Hepatocyte (in vitro differentiated cells): ENCODE data around the gene MTMR8. TPM values are rescaled to one million over a fixed set of nuclear protein-coding genes. Genes with fewer than 3 reads are reported as not detected.

Experiments used
- DNase-seq: peaks from one replicate; pipeline ENCODE4 v3.0.0-alpha.2; 2016; ENCODE audit warnings: low spot score
- H2AFZ ChIP-seq: fragments of 200-600 bp; sonication (generic); 2 replicates; pipeline ENCODE4 v1.6.0; 2016; ENCODE audit warnings: antibody characterized with exemption, mild to moderate bottlenecking
- H3K27ac ChIP-seq: fragments of 200-600 bp; sonication (generic); 2 replicates; pipeline ENCODE4 v1.5.1; 2016; ENCODE audit warnings: mild to moderate bottlenecking
- H3K27me3 ChIP-seq: fragments of 200-600 bp; sonication (generic); 2 replicates; pipeline ENCODE4 v1.6.1; 2016
- H3K36me3 ChIP-seq: fragments of 200-600 bp; sonication (generic); replicated peaks from 2 replicates; pipeline ENCODE4 v1.5.1; 2016; ENCODE audit warnings: low read depth; ENCODE audit not compliant: insufficient read depth
- H3K4me1 ChIP-seq: fragments of 200-600 bp; sonication (generic); 2 replicates; pipeline ENCODE4 v1.5.1; 2016; ENCODE audit warnings: mild to moderate bottlenecking, moderate library complexity; ENCODE audit not compliant: insufficient read depth
- H3K4me2 ChIP-seq: fragments of 200-600 bp; sonication (generic); 2 replicates; pipeline ENCODE4 v1.6.0; 2016
- H3K4me3 ChIP-seq: fragments of 200-600 bp; sonication (generic); 2 replicates; pipeline ENCODE4 v1.5.1; 2016; ENCODE audit warnings: mild to moderate bottlenecking
- H3K79me2 ChIP-seq: fragments of 200-600 bp; sonication (generic); 2 replicates; pipeline ENCODE4 v1.6.0; 2017; ENCODE audit warnings: mild to moderate bottlenecking
- H3K9me2 ChIP-seq: fragments of 200-600 bp; sonication (generic); replicated peaks from 2 replicates; pipeline ENCODE4 v1.6.0; 2017; ENCODE audit warnings: mild to moderate bottlenecking; ENCODE audit not compliant: insufficient read depth
- H3K9me3 ChIP-seq: fragments of 200-600 bp; sonication (generic); 2 replicates; pipeline ENCODE4 v1.5.1; 2016; ENCODE audit warnings: low read depth, mild to moderate bottlenecking
- H4K20me1 ChIP-seq: fragments of 200-600 bp; sonication (generic); 2 replicates; pipeline ENCODE4 v1.6.0; 2016; ENCODE audit warnings: mild to moderate bottlenecking; ENCODE audit not compliant: insufficient read depth, poor library complexity, severe bottlenecking
- EZH2 ChIP-seq: fragments of 200-600 bp; sonication (generic); IDR thresholded peaks from 2 replicates; pipeline ENCODE4 v1.6.1; 2016; ENCODE audit warnings: antibody characterized with exemption, mild to moderate bottlenecking, borderline replicate concordance
- EZH2phosphoT487 ChIP-seq: fragments of 200-600 bp; sonication (generic); IDR thresholded peaks from one replicate; pipeline ENCODE4 v1.6.1; 2018; ENCODE audit warnings: antibody characterized with exemption, mild to moderate bottlenecking, low read depth, moderate library complexity; ENCODE audit not compliant: unreplicated experiment, severe bottlenecking
- WGBS: methylation state at CpG from one replicate; pipeline ENCODE4 v1.1.6; 2016; ENCODE audit warnings: low lambda C conversion rate; ENCODE audit errors: missing lambda C conversion rate; 5-methylcytosine and 5-hydroxymethylcytosine counted together
- polyA plus RNA-seq: library from polyadenylated mRNA; unstranded; fragments of >200 nt; fragmentation: Nextera tagmentation; extraction: Ambion mirVana; gene quantifications from 2 replicates; pipeline ENCODE4 v1.2.1, GENCODE V29; 2016
- total RNA-seq: library from RNA; depleted of rRNA; stranded (reverse); fragments of >200 nt; gene quantifications from 2 replicates; pipeline ENCODE4 v1.2.3, GENCODE V29; 2014
- TF ChIP-seq, protein P1 (sequence below): fragments of 200-600 bp; sonication (generic); IDR thresholded peaks from 2 replicates; pipeline ENCODE4 v1.5.1; 2016; ENCODE audit warnings: antibody characterized with exemption, mild to moderate bottlenecking; ENCODE audit not compliant: poor library complexity

MTMR8 gene
- total and polyA plus RNA-seq, 2 experiments from 2014 or later, result 1.8 to 1.9 TPM

DNA sequence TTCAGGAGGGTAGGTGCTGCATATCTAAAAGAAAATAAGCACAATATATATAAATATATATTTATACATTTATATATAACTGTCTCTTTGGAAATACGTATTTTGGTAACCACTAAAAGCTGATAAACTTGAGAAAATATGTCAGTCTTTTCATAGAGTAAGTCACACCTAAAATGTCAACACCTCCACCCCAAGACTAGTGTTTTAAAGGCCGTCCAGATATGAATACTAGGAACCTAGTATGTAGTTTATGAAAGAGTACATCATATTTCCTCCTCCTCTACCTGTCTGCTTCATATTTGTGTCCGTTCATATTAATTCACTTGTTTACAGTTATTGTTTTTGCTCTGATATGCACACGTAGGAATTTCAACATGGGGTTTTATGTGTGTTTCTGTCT, 45.2 kb downstream of the MTMR8 start:
- DNase-seq, result no peak

DNA sequence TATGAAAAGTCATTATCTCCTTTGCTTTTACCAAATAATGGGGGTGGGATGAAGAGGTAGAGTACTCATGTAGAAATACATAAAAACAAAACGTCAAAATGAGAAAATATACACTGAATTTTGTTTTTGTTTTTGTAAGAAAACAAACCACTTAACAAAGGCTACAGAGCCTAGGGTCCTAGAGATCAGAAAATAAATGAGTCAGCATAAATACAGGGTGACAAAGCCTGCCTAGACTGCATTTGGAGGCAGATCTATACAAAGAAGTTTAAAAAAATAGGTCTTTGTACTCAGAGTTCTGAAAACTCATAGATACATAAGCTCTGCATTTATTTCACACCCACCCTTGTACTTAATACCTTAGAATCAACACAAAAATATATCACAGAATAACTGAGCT, 52.4 kb downstream of the MTMR8 start:
- no peaks in the 10 kb centered on the region for H3K27me3 ChIP-seq
- no peaks in the 10 kb centered on the region for H3K9me2 ChIP-seq
- H4K20me1 ChIP-seq, result no peaks in the 10 kb centered on the region
- H3K4me1 ChIP-seq, result no peaks in the 10 kb centered on the region
- 50% methylated on average over 1 of the region's 1 CpG for WGBS
- no peak overlapping the region for H3K4me2 ChIP-seq
- H3K36me3 ChIP-seq, result no peaks in the 10 kb centered on the region
- no peak overlapping the region for H2AFZ ChIP-seq
- H3K4me3 ChIP-seq, result no peak overlapping the region
- H3K9me3 ChIP-seq, result no peaks in the 10 kb centered on the region
- no peak for DNase-seq
- TF ChIP-seq EZH2phosphoT487 (no peak), EZH2 (no peak)
- TF ChIP-seq, protein P1, sequence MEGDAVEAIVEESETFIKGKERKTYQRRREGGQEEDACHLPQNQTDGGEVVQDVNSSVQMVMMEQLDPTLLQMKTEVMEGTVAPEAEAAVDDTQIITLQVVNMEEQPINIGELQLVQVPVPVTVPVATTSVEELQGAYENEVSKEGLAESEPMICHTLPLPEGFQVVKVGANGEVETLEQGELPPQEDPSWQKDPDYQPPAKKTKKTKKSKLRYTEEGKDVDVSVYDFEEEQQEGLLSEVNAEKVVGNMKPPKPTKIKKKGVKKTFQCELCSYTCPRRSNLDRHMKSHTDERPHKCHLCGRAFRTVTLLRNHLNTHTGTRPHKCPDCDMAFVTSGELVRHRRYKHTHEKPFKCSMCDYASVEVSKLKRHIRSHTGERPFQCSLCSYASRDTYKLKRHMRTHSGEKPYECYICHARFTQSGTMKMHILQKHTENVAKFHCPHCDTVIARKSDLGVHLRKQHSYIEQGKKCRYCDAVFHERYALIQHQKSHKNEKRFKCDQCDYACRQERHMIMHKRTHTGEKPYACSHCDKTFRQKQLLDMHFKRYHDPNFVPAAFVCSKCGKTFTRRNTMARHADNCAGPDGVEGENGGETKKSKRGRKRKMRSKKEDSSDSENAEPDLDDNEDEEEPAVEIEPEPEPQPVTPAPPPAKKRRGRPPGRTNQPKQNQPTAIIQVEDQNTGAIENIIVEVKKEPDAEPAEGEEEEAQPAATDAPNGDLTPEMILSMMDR, result no peak
- H3K27ac ChIP-seq, result no peak overlapping the region
- no peaks in the 10 kb centered on the region for H3K79me2 ChIP-seq

More for the DNA sequence above, 45.2 kb downstream of the MTMR8 start:
- H4K20me1 ChIP-seq, result no peaks in the 10 kb centered on the region
- TF ChIP-seq, protein P1, result no peak
- TF ChIP-seq EZH2 (no peak), EZH2phosphoT487 (no peak)
- WGBS, result 44% methylated on average over 4 of the region's 4 CpGs
- no peaks in the 10 kb centered on the region for H3K36me3 ChIP-seq
- no peak overlapping the region for H3K27ac ChIP-seq
- H3K27me3 ChIP-seq, result no peaks in the 10 kb centered on the region
- no peaks in the 10 kb centered on the region for H3K9me3 ChIP-seq
- no peak overlapping the region for H3K4me2 ChIP-seq
- H3K4me1 ChIP-seq, result no peaks in the 10 kb centered on the region
- no peak overlapping the region for H3K4me3 ChIP-seq
- no peak overlapping the region for H2AFZ ChIP-seq
- H3K9me2 ChIP-seq, result no peaks in the 10 kb centered on the region
- H3K79me2 ChIP-seq, result no peaks in the 10 kb centered on the region

DNA sequence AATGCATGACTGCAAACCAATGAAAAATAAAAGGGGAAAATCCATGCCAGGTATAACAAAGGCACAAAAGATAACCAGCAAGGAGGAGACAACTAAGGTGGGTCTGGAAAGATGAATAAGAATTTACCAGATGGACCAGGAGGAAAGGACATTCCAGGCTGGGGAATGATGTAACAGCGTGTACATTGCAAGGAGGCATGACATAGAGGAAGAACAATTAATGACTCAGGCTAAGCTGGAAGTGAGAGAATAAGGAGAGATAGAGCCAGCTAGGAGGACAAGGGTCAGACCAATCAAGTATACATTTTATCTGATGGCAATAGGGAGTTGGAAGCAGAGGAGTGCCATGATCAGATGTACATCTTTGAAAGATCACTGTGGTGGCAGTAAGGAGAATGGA, 57.0 kb downstream of the MTMR8 start:
- TF ChIP-seq, protein P1, result no peak
- TF ChIP-seq EZH2, result no peak
- no peak for TF ChIP-seq EZH2phosphoT487
- Histone ChIP-seq H3K4me1 (peaks cover 4% of the 10 kb centered on the region), H3K27ac (no peak overlapping the region), H2AFZ (no peak overlapping the region), H3K9me3 (no peaks in the 10 kb centered on the region), H3K79me2 (no peaks in the 10 kb centered on the region), H3K4me2 (no peak overlapping the region), H3K9me2 (no peaks in the 10 kb centered on the region), H3K27me3 (no peaks in the 10 kb centered on the region), H3K4me3 (no peak overlapping the region), H3K36me3 (no peaks in the 10 kb centered on the region), H4K20me1 (no peaks in the 10 kb centered on the region)
- 62% methylated on average over 1 of the region's 1 CpG for WGBS
- peak; percentile 3 for DNase-seq

DNA sequence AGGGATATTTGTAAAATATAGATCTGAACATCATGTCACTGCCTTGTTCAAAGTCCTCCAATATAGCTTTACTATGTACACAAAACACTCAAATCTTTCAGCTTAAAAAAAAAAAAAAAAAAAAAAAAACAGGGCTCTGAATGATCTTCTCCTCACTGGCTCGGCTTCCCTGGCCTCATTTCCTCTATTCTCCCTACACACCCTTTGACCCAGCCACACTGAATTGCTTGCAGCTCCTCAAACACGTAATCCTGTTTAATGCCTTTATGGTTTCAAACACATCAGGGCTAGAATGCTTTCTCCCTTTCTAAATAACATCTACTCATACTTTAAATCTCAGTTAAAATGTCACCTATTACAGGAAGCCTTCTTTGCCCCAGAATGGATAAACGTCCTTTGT, 60.8 kb downstream of the MTMR8 start:
- TF ChIP-seq, protein P1, result no peak
- TF ChIP-seq EZH2 (no peak), EZH2phosphoT487 (no peak)
- Histone ChIP-seq H3K4me1 (peaks cover 4% of the 10 kb centered on the region), H3K27me3 (no peaks in the 10 kb centered on the region), H2AFZ (no peak overlapping the region), H3K27ac (no peak overlapping the region), H3K4me2 (no peak overlapping the region), H3K9me2 (no peaks in the 10 kb centered on the region), H3K36me3 (no peaks in the 10 kb centered on the region), H3K9me3 (no peaks in the 10 kb centered on the region), H3K79me2 (no peaks in the 10 kb centered on the region), H4K20me1 (no peaks in the 10 kb centered on the region), H3K4me3 (no peak overlapping the region)
- WGBS, result 38% methylated on average over 3 of the region's 3 CpGs
- peak; percentile 26 for DNase-seq
